Activated CD4-positive, alpha-beta memory T cell treated with anti-CD3 and anti-CD28 coated beads, Interleukin-2, amount 10 ng/mL, durations not matched to agents 7 days and 5 days (primary cell): ENCODE data around the gene THBS3. TPM values are rescaled to one million over a fixed set of nuclear protein-coding genes. Genes with fewer than 3 reads are reported as not detected.
"Not testable (repeated sequence)": the region's sequence is repeated elsewhere in the genome, so short reads cannot be mapped to it uniquely, and the experiment has no call there.

Experiments
- CTCF ChIA-PET: fragments of 350-600 bp; sonication (Branson Sonifier 250); formaldehyde crosslinking; loops from one replicate; lab custom pipeline; 2021; ENCODE audit warnings: antibody characterized with exemption, inconsistent platforms; lab: Charles Lee
- POLR2A ChIA-PET: fragments of 350-600 bp; sonication (Branson Sonifier 250); formaldehyde crosslinking; loops from one replicate; lab custom pipeline; 2021; ENCODE audit warnings: antibody characterized with exemption; lab: Charles Lee
- DNase-seq: peaks from one replicate; pipeline ENCODE4 v3.0.0-alpha.2; 2020
- H3K27ac Mint-ChIP-seq: one replicate; pipeline ENCODE4 v1.8.0; 2021; ENCODE audit warnings: mild to moderate bottlenecking, mixed read lengths
- H3K27me3 Mint-ChIP-seq: one replicate; pipeline ENCODE4 v1.8.0; 2021; ENCODE audit warnings: mixed read lengths
- H3K36me3 Mint-ChIP-seq: one replicate; pipeline ENCODE4 v1.8.0; 2021; ENCODE audit warnings: low read depth, mixed read lengths
- H3K4me1 Mint-ChIP-seq: one replicate; pipeline ENCODE4 v1.8.0; 2021; ENCODE audit warnings: mixed read lengths
- H3K4me3 Mint-ChIP-seq: one replicate; pipeline ENCODE4 v1.8.0; 2021; ENCODE audit warnings: mild to moderate bottlenecking, mixed read lengths
- H3K9me3 Mint-ChIP-seq: one replicate; pipeline ENCODE4 v1.8.0; 2021; ENCODE audit warnings: mixed read lengths
- total RNA-seq, 2 experiments: library from RNA; stranded (reverse); gene quantifications; one replicate each; pipeline ENCODE4 v1.2.3, GENCODE V29; 2021

Gene THBS3
- total RNA-seq, 2 experiments from 2014 or later, result 30.7 to 32.3 TPM

DNA sequence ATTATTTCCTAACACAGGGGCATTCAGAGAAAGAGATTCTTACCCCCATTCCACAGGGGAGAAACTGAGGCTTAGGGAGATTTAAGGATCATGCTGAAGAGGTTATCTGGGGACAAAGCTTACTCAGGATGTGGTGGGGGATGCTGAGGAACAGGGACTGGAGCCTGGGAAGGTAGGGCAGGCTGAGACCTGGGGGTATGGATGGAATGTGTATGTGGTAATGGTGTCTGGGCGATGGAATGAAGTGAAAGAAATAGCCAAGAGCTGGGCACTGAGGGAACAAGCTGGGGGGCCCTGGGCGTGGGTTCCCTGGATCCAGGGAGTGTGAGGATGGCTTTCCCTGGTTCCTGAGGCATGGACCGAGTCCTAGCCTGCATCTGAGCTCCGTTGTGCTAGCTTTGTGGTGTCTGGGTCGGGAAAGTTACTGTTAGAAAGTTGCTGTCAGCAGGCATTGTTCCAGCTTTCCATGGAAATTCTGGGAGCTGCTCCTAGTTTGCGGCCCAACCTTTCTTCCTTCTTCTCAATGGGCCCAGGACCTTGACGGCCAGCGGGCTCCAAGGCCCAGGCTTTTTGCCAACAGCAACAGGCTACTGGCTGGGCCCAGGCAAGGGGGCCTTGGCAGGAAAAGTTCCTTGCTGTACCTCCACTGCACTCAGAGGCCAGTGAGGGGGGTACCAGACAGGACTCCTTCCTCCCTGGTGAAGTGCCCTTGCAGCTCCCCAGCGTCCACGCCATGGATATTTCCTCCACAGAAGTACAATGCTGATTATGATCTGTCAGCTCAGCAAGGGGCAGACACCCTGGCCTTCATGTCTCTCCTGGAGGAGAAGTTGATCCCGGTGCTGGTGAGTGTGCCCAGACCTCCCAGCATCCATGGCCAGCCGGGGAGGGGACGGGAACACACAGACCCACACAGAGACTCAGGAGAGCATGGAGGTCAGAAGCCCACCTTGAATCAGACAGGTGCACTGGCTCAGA, 24.6 kb upstream of the THBS3 start:
- POLR2A ChIA-PET, H3K27me3 Mint-ChIP-seq, CTCF ChIA-PET, DNase-seq, H3K9me3 Mint-ChIP-seq, H3K27ac Mint-ChIP-seq, H3K4me3 Mint-ChIP-seq: not testable (repeated sequence)
- H3K4me1 Mint-ChIP-seq, result peaks cover 34% of the 10 kb centered on the region
- H3K36me3 Mint-ChIP-seq, result peaks cover 20% of the 10 kb centered on the region

DNA sequence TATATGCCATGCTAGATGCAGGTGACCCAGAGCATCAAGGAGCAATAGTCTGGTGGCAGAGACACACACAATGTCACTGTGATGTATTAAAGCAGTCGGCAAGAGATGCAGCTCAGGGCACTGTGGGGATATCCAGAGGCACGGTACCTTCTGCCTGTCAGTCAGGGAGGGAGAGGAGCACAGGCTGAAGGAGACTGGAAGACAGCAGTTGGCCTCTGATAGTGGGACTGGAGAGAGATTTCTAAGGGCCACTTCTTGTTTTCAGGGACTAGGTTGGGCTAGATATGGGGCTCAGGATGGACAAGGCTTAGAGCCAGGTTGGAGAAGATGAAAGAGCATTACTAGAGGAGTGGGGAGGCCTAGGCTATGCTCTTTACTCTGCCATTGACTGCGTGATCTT, 23.6 kb upstream of the THBS3 start:
- CTCF ChIA-PET, H3K4me3 Mint-ChIP-seq, H3K9me3 Mint-ChIP-seq, DNase-seq, H3K27me3 Mint-ChIP-seq: not testable (repeated sequence)
- Mint-ChIP-seq H3K36me3 (peaks cover 15% of the 10 kb centered on the region), H3K4me1 (peaks cover 31% of the 10 kb centered on the region), H3K27ac (peak overlapping the region; percentile 6)
- POLR2A ChIA-PET, result interaction anchor here (1.3 kb wide), 1 partner anchor 22 kb away, joined by 4 read pairs; no protein-coding TSS in a partner anchor

DNA sequence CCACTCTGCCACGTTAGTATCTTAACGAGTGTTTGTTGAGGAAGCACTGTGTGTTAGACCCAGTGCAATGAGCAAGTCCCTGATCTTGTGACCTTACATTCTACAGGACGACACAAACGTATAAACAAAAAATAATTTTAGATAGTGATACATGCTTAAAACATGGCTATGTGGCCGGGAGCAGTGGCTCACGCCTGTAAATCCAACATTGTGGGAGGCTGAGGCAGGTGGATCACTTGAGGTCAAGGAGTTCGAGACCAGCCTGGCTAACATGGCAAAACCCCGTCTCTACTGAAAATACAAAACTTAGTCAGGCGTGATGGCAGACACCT, 20.4 kb upstream of the THBS3 start:
- Mint-ChIP-seq H3K27ac (peak overlapping the region; percentile 89), H3K27me3 (no peaks in the 10 kb centered on the region), H3K36me3 (peaks cover 17% of the 10 kb centered on the region), H3K4me3 (peak overlapping the region; percentile 81), H3K4me1 (peaks cover 41% of the 10 kb centered on the region), H3K9me3 (no peaks in the 10 kb centered on the region)
- no peak for DNase-seq
- POLR2A ChIA-PET, result interaction anchor here (1.1 to 4.8 kb wide), 12 partner anchors 8 to 137 kb away, joined by 4 to 68 read pairs (median 8); partner anchors contain the start of genes CLK2, KRTCAP2, MTX1 and SCAMP3
- CTCF ChIA-PET, result interaction anchor here (1.9 to 2.0 kb wide), 2 partner anchors 51 to 96 kb away, joined by 7 to 12 read pairs; no protein-coding TSS in a partner anchor

DNA sequence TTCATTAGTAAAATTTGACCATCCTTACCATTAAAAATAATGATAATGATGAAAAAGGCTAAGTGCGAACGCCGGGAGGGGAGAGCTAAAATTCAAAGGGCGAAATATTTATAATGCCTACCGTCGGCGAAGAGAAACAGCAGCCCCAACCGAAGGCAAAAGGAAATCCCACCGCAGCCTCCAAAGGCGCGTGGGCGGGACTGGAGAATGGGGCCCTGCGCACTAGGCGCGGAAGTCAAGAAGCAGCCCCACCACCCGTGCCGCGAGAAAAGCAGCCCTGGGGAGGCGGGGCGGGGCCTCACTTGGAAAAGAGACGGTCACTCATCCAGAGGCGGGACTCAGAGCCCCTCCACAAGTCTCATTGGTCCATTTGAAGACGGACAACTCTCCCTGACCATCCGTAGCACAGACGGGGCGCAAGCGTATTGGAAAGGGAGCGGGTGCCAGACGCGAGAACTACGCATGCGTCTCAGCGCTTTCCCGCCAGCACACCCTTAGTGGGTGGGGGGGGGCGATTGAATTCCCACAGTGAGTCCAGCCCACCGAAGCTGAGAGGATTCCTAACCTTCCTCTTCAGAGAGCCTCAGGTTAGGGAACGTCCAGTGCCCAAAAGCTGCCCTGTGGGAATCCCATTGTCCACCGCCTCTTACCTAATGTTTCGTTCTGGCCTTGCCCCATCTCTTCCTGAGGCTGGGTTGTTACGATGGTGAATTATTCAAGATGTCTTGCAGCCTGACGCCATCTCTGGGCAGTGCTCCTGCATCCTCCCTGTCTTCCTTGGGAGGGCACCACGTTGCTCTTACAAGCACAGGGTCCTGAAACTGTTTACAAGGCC, 19.8 kb upstream of the THBS3 start:
- Mint-ChIP-seq H3K4me3 (peak overlapping the region; percentile 81), H3K4me1 (peaks cover 44% of the 10 kb centered on the region), H3K27me3 (no peaks in the 10 kb centered on the region), H3K36me3 (peaks cover 17% of the 10 kb centered on the region), H3K9me3 (no peaks in the 10 kb centered on the region), H3K27ac (peak overlapping the region; percentile 89)
- DNase-seq, result peak; percentile 100
- CTCF ChIA-PET, result interaction anchor here (1.0 to 3.5 kb wide), 13 partner anchors 14 to 96 kb away, joined by 3 to 22 read pairs (median 10); partner anchors contain the start of genes KRTCAP2, MTX1, THBS3 and TRIM46
- POLR2A ChIA-PET, result interaction anchor here (0.8 to 4.8 kb wide), 20 partner anchors 9 to 901 kb away, joined by 3 to 68 read pairs (median 5); partner anchors contain the start of genes CLK2, KRTCAP2, MTX1 and SCAMP3

DNA sequence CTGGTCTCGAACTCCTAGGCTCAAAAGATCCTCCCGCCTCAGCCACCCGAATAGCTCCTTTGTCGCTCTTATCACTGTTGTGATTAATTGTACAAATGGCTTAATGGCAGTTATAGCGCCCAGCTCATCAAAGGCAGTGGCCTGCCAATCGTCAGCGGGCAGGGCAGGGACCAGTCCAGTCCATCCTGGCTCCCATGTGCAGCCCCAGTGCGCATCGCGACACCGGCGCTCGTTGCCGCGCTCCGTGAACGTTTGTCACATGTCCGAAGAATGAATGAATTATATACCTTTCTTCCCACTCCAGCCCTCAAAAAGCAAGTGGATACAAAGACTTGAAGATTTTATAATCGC, 19.2 kb upstream of the THBS3 start:
- H3K27me3 Mint-ChIP-seq, result no peaks in the 10 kb centered on the region
- H3K27ac Mint-ChIP-seq, result peak overlapping the region; percentile 89
- DNase-seq, result peak; percentile 58
- H3K4me1 Mint-ChIP-seq, result peaks cover 47% of the 10 kb centered on the region
- CTCF ChIA-PET, result interaction anchor here (0.6 to 3.5 kb wide), 14 partner anchors 15 to 712 kb away, joined by 3 to 22 read pairs (median 8); partner anchors contain the start of genes KRTCAP2, MTX1, THBS3 and TRIM46
- POLR2A ChIA-PET, result interaction anchor here (0.6 to 4.8 kb wide), 21 partner anchors 9 to 901 kb away, joined by 3 to 68 read pairs (median 4); partner anchors contain the start of genes KRTCAP2, MTX1, SCAMP3 and THBS3
- H3K36me3 Mint-ChIP-seq, result peaks cover 20% of the 10 kb centered on the region
- no peaks in the 10 kb centered on the region for H3K9me3 Mint-ChIP-seq
- peak overlapping the region; percentile 81 for H3K4me3 Mint-ChIP-seq

DNA sequence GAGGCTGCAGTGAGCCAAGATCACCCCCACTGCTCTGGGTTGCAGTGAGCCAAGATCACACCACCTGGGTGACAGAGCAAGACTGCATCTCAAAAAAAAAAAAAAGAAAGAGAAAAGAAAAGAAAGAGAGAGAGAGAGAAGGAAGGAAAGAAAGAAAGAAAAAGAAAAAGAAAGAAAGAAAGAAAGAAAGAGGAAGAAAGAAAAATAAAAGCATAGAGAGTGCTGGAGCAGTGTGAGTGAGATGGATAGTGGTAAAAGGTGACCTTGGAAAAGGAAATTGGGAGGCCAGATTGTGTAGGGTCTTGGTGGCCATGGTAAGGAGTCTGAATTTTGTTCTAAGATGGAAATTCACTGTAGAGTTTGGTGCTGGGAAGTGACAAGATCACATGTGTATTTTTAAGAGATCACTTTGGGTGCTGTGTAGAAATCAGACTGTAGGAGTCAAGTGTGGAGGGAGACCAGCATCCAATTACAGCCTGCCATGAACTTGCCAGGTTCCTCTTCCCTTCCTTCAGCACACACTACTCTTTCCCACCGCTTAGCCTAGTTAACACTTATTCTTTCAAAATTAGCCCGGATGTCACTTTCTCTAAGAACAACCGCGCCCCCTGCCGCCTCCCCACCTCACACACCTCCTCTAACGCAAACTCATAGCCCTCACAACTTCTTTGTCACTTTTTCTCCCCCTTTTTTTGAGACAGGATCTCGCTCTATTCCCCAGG, 18.7 kb upstream of the THBS3 start:
- peak overlapping the region; percentile 81 for H3K4me3 Mint-ChIP-seq
- ChIA-PET POLR2A (interaction anchor here (0.6 to 4.8 kb wide), 22 partner anchors 8 to 902 kb away, joined by 3 to 68 read pairs (median 4); partner anchors contain the start of genes KRTCAP2, MTX1, SCAMP3 and THBS3), CTCF (interaction anchor here (0.6 to 3.5 kb wide), 14 partner anchors 15 to 712 kb away, joined by 3 to 22 read pairs (median 10); partner anchors contain the start of genes KRTCAP2, MTX1, THBS3 and TRIM46)
- peak overlapping the region; percentile 89 for H3K27ac Mint-ChIP-seq
- peaks cover 47% of the 10 kb centered on the region for H3K4me1 Mint-ChIP-seq
- peaks cover 18% of the 10 kb centered on the region for H3K36me3 Mint-ChIP-seq
- H3K27me3 Mint-ChIP-seq, result no peaks in the 10 kb centered on the region
- peak; percentile 87 for DNase-seq
- H3K9me3 Mint-ChIP-seq, result no peaks in the 10 kb centered on the region

DNA sequence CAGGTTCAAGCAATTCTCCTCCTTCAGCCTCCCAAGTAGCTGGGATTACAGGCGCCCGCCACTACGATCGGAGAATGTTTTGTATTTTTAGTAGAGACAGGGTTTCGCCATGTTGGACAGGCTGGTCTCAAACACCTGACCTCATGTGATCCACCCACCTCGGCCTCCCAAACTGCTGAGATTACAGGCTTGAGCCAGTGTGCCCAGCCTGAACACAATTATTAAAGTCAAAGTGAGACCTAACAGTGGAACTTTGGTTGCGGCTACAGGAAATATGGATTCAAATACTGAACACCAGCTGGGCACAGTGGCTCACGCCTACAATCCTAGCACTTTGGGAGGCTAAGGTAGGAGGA, 17.7 kb upstream of the THBS3 start:
- peak overlapping the region; percentile 89 for H3K27ac Mint-ChIP-seq
- DNase-seq, H3K27me3 Mint-ChIP-seq, H3K9me3 Mint-ChIP-seq: not testable (repeated sequence)
- ChIA-PET POLR2A (interaction anchor here (1.2 to 4.8 kb wide), 3 partner anchors 17 to 51 kb away, joined by 5 to 58 read pairs (median 26); partner anchors contain the start of genes KRTCAP2, MTX1, THBS3 and TRIM46), CTCF (interaction anchor here (0.8 to 3.5 kb wide), 8 partner anchors 16 to 137 kb away, joined by 3 to 22 read pairs (median 12); partner anchors contain the start of genes KRTCAP2, MTX1 and THBS3)
- peaks cover 20% of the 10 kb centered on the region for H3K36me3 Mint-ChIP-seq
- peaks cover 55% of the 10 kb centered on the region for H3K4me1 Mint-ChIP-seq
- peak overlapping the region; percentile 81 for H3K4me3 Mint-ChIP-seq

DNA sequence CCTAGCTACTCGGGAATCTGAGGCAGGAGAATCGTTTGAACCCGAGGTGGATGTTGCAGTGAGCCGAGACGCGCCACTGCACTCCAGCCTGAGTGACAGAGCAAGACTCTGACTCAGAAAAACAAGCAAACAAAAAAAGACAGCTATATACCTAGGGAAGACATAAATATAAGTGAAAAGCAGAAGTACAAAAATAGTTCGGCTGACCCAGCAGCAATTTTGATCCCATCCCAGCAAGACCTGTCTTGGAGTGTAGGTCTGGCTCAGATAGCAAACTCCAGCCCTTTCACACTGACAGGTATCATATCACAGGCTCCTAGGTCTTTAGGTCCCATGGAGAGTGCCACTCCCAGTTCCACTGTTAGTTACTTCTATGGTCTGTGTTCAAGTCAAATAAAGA, 15.3 kb upstream of the THBS3 start:
- CTCF ChIA-PET, result interaction anchor here (1.8 to 3.1 kb wide), 3 partner anchors 15 to 50 kb away, joined by 4 to 17 read pairs (median 5); partner anchors contain the start of genes KRTCAP2, MTX1 and THBS3
- H3K4me1 Mint-ChIP-seq, result peaks cover 67% of the 10 kb centered on the region
- POLR2A ChIA-PET, result interaction anchor here (1.9 to 3.8 kb wide), 2 partner anchors 15 to 30 kb away, joined by 6 to 26 read pairs; partner anchors contain the start of genes MTX1 and THBS3
- H3K9me3 Mint-ChIP-seq, result no peaks in the 10 kb centered on the region
- H3K36me3 Mint-ChIP-seq, result peaks cover 29% of the 10 kb centered on the region
- H3K4me3 Mint-ChIP-seq, result no peak overlapping the region
- H3K27ac Mint-ChIP-seq, result peak overlapping the region; percentile 10
- DNase-seq, result no peak
- H3K27me3 Mint-ChIP-seq, result no peaks in the 10 kb centered on the region

DNA sequence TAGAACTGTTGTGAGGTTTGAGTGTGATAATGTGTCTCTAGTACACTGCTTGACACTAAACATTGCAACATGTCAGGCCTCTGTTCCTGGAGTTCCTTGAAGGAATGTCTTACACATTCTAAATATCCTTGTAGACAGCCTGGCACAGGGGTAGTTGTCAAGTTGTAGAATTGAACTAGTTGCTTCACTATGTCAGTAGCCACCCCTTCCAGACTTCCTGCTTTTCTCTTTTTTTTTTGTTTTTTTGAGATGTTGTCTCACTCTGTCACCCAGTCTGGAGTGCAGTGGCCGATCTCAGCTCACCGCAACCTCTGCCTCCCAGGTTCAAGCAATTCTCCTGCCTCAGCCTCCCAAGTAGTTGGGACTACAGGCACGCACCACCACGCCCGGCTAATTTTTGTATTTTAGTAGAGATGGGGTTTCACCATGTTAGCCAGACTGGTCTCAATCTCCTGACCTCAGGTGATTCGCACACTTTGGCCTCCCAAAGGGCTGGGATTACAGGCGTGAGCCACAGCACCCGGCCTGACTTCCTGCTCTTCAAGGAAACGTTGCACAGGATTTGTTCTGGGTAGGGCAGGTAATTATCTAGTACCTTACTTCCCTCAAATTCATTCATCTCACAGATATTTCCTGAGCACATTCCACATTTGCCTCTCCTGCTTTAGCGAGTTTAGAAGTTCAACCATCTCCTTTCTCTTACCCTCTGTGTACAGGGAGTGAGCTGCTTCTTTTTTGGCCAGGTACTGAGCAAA, 12.7 kb upstream of the THBS3 start:
- not testable (repeated sequence) for DNase-seq, H3K9me3 Mint-ChIP-seq, H3K27me3 Mint-ChIP-seq, H3K4me3 Mint-ChIP-seq
- POLR2A ChIA-PET, result interaction anchor here (1.0 to 2.5 kb wide), 4 partner anchors 11 to 48 kb away, joined by 3 to 15 read pairs (median 4); partner anchors contain the start of genes KRTCAP2 and MTX1
- H3K4me1 Mint-ChIP-seq, result peaks cover 57% of the 10 kb centered on the region
- H3K36me3 Mint-ChIP-seq, result peaks cover 40% of the 10 kb centered on the region
- CTCF ChIA-PET, result interaction anchor here (1.0 to 2.2 kb wide), 4 partner anchors 27 to 53 kb away, joined by 3 to 6 read pairs (median 4); no protein-coding TSS in a partner anchor
- peak overlapping the region; percentile 93 for H3K27ac Mint-ChIP-seq

DNA sequence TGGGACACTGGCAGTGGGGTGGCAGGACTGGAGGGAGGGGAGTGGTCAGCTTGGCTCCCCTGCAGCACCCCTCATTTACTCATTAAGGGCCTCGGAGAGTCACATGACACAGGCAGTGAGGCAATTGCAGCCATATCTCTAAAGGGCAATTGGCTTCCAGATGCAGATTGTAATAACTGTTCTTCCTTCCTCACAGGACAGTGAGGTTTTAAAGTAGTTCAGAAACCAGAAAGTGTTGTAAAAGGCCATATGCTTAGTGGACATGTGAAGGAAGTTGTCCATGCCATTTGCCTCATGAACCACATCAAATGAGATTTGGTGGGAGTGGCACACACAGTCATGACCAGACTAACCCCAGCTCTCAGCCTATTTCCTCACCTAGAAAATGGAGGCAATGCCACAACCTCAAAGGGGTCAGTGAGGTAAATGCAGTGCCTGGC, 11.9 kb upstream of the THBS3 start:
- Mint-ChIP-seq H3K4me1 (peaks cover 58% of the 10 kb centered on the region), H3K36me3 (peaks cover 43% of the 10 kb centered on the region), H3K9me3 (no peaks in the 10 kb centered on the region), H3K27ac (peak overlapping the region; percentile 93), H3K4me3 (no peak overlapping the region), H3K27me3 (no peaks in the 10 kb centered on the region)
- peak; percentile 50 for DNase-seq
- POLR2A ChIA-PET, result interaction anchor here (1.0 to 2.5 kb wide), 5 partner anchors 10 to 47 kb away, joined by 3 to 15 read pairs (median 3); partner anchors contain the start of genes KRTCAP2 and MTX1
- CTCF ChIA-PET, result interaction anchor here (0.8 to 2.2 kb wide), 4 partner anchors 11 to 45 kb away, joined by 3 to 6 read pairs (median 4); partner anchors contain the start of gene MTX1
